Hepatocyte (in vitro differentiated cells): ENCODE measurements around the gene NDFIP2. TPM values are rescaled to one million over a fixed set of nuclear protein-coding genes. Genes with fewer than 3 reads are reported as not detected.

Experiments
- DNase-seq: peaks from one replicate; pipeline ENCODE4 v3.0.0-alpha.2; 2016; ENCODE audit warnings: low spot score
- H2AFZ ChIP-seq: fragments of 200-600 bp; sonication (generic); 2 replicates; pipeline ENCODE4 v1.6.0; 2016; ENCODE audit warnings: antibody characterized with exemption, mild to moderate bottlenecking
- H3K27ac ChIP-seq: fragments of 200-600 bp; sonication (generic); 2 replicates; pipeline ENCODE4 v1.5.1; 2016; ENCODE audit warnings: mild to moderate bottlenecking
- H3K27me3 ChIP-seq: fragments of 200-600 bp; sonication (generic); 2 replicates; pipeline ENCODE4 v1.6.1; 2016
- H3K36me3 ChIP-seq: fragments of 200-600 bp; sonication (generic); replicated peaks from 2 replicates; pipeline ENCODE4 v1.5.1; 2016; ENCODE audit warnings: low read depth; ENCODE audit not compliant: insufficient read depth
- H3K4me1 ChIP-seq: fragments of 200-600 bp; sonication (generic); 2 replicates; pipeline ENCODE4 v1.5.1; 2016; ENCODE audit warnings: mild to moderate bottlenecking, moderate library complexity; ENCODE audit not compliant: insufficient read depth
- H3K4me2 ChIP-seq: fragments of 200-600 bp; sonication (generic); 2 replicates; pipeline ENCODE4 v1.6.0; 2016
- H3K4me3 ChIP-seq: fragments of 200-600 bp; sonication (generic); 2 replicates; pipeline ENCODE4 v1.5.1; 2016; ENCODE audit warnings: mild to moderate bottlenecking
- H3K79me2 ChIP-seq: fragments of 200-600 bp; sonication (generic); 2 replicates; pipeline ENCODE4 v1.6.0; 2017; ENCODE audit warnings: mild to moderate bottlenecking
- H3K9me2 ChIP-seq: fragments of 200-600 bp; sonication (generic); replicated peaks from 2 replicates; pipeline ENCODE4 v1.6.0; 2017; ENCODE audit warnings: mild to moderate bottlenecking; ENCODE audit not compliant: insufficient read depth
- H3K9me3 ChIP-seq: fragments of 200-600 bp; sonication (generic); 2 replicates; pipeline ENCODE4 v1.5.1; 2016; ENCODE audit warnings: low read depth, mild to moderate bottlenecking
- H4K20me1 ChIP-seq: fragments of 200-600 bp; sonication (generic); 2 replicates; pipeline ENCODE4 v1.6.0; 2016; ENCODE audit warnings: mild to moderate bottlenecking; ENCODE audit not compliant: insufficient read depth, poor library complexity, severe bottlenecking
- EZH2 ChIP-seq: fragments of 200-600 bp; sonication (generic); IDR thresholded peaks from 2 replicates; pipeline ENCODE4 v1.6.1; 2016; ENCODE audit warnings: antibody characterized with exemption, mild to moderate bottlenecking, borderline replicate concordance
- EZH2phosphoT487 ChIP-seq: fragments of 200-600 bp; sonication (generic); IDR thresholded peaks from one replicate; pipeline ENCODE4 v1.6.1; 2018; ENCODE audit warnings: antibody characterized with exemption, mild to moderate bottlenecking, low read depth, moderate library complexity; ENCODE audit not compliant: unreplicated experiment, severe bottlenecking
- WGBS: methylation state at CpG from one replicate; pipeline ENCODE4 v1.1.6; 2016; ENCODE audit warnings: low lambda C conversion rate; ENCODE audit errors: missing lambda C conversion rate; 5-methylcytosine and 5-hydroxymethylcytosine counted together
- polyA plus RNA-seq: library from polyadenylated mRNA; unstranded; fragments of >200 nt; fragmentation: Nextera tagmentation; extraction: Ambion mirVana; gene quantifications from 2 replicates; pipeline ENCODE4 v1.2.1, GENCODE V29; 2016
- total RNA-seq: library from RNA; depleted of rRNA; stranded (reverse); fragments of >200 nt; gene quantifications from 2 replicates; pipeline ENCODE4 v1.2.3, GENCODE V29; 2014
- TF ChIP-seq, protein P1 (sequence below): fragments of 200-600 bp; sonication (generic); IDR thresholded peaks from 2 replicates; pipeline ENCODE4 v1.5.1; 2016; ENCODE audit warnings: antibody characterized with exemption, mild to moderate bottlenecking; ENCODE audit not compliant: poor library complexity

The NDFIP2 gene
- total and polyA plus RNA-seq, 2 experiments from 2014 or later = 54.4 to 80.2 TPM

DNA sequence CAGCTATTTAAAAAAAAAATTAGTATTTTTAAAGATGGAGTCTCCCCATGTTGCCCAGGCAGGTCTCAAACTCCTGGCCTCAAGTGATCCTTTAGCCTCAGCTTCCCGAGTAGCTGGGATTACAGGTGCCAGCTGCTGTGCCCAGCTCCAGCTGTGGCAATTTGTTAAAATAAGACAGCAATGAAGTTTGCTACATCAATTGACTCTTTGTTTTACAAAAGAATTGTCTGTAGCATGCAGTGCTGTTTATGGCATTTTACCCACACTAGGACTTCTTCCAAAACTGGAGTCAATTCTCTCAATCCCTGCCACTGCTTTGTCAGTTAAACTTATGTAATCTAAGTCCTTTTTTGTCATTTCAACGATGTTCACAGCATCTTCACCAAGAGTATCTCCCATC, 49.3 kb downstream of the NDFIP2 start:
- DNase-seq = no peak
- Histone ChIP-seq H3K9me2 (no peaks in the 10 kb centered on the region), H3K4me3 (no peak overlapping the region), H3K27me3 (no peaks in the 10 kb centered on the region), H3K4me1 (no peaks in the 10 kb centered on the region), H4K20me1 (peaks cover 3% of the 10 kb centered on the region), H2AFZ (no peak overlapping the region), H3K4me2 (no peak overlapping the region), H3K36me3 (no peaks in the 10 kb centered on the region), H3K79me2 (peaks cover 49% of the 10 kb centered on the region), H3K9me3 (no peaks in the 10 kb centered on the region), H3K27ac (no peak overlapping the region)
- TF ChIP-seq EZH2 = no peak
- WGBS = 93% methylated on average over 2 of the region's 2 CpGs

- Histone ChIP-seq H3K79me2 (peaks cover 43% of the 10 kb centered on the region), H3K9me3 (no peaks in the 10 kb centered on the region), H3K4me2 (no peak overlapping the region), H3K36me3 (no peaks in the 10 kb centered on the region), H3K9me2 (no peaks in the 10 kb centered on the region), H4K20me1 (peaks cover 3% of the 10 kb centered on the region), H3K27me3 (no peaks in the 10 kb centered on the region), H3K4me1 (no peaks in the 10 kb centered on the region), H3K27ac (no peak overlapping the region), H2AFZ (no peak overlapping the region), H3K4me3 (no peak overlapping the region)
- 97% methylated on average over 7 of the region's 7 CpGs for WGBS
- no peak for DNase-seq
- TF ChIP-seq EZH2phosphoT487 (no peak), EZH2 (no peak)
- TF ChIP-seq, protein P1, sequence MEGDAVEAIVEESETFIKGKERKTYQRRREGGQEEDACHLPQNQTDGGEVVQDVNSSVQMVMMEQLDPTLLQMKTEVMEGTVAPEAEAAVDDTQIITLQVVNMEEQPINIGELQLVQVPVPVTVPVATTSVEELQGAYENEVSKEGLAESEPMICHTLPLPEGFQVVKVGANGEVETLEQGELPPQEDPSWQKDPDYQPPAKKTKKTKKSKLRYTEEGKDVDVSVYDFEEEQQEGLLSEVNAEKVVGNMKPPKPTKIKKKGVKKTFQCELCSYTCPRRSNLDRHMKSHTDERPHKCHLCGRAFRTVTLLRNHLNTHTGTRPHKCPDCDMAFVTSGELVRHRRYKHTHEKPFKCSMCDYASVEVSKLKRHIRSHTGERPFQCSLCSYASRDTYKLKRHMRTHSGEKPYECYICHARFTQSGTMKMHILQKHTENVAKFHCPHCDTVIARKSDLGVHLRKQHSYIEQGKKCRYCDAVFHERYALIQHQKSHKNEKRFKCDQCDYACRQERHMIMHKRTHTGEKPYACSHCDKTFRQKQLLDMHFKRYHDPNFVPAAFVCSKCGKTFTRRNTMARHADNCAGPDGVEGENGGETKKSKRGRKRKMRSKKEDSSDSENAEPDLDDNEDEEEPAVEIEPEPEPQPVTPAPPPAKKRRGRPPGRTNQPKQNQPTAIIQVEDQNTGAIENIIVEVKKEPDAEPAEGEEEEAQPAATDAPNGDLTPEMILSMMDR = no peak
These were observed 50.7 kb downstream of the NDFIP2 start for GRCh38 chr13:79531542-79532254.

DNA sequence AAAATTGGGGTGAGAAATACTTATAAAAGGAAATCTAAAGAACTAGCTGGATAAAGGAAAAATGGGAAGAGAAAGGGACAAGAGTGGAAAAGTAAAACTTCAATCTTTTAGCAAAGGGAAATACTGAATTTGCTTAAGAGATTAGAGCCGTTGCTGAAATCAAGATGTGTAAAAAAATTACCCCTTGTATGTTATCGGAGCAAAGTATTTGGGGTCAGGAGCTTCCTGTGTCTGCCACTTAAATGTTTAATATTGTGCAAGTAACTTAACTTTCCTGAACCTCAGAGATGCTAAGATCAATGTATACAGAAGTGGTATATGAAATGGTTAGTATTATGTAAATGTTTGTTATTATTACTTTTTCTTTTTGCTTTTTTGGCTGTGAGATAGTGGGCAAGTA, 51.6 kb downstream of the NDFIP2 start:
- peaks cover 35% of the 10 kb centered on the region for H3K79me2 ChIP-seq
- no peaks in the 10 kb centered on the region for H3K27me3 ChIP-seq
- H3K36me3 ChIP-seq = no peaks in the 10 kb centered on the region
- H3K9me3 ChIP-seq = no peaks in the 10 kb centered on the region
- H4K20me1 ChIP-seq = peaks cover 3% of the 10 kb centered on the region
- no peaks in the 10 kb centered on the region for H3K9me2 ChIP-seq
- no peak overlapping the region for H2AFZ ChIP-seq
- 83% methylated on average over 2 of the region's 2 CpGs for WGBS
- H3K4me3 ChIP-seq = no peak overlapping the region
- no peak for DNase-seq
- TF ChIP-seq, protein P1 = no peak
- TF ChIP-seq EZH2 (no peak), EZH2phosphoT487 (no peak)
- no peak overlapping the region for H3K4me2 ChIP-seq
- no peak overlapping the region for H3K27ac ChIP-seq
- H3K4me1 ChIP-seq = no peaks in the 10 kb centered on the region

DNA sequence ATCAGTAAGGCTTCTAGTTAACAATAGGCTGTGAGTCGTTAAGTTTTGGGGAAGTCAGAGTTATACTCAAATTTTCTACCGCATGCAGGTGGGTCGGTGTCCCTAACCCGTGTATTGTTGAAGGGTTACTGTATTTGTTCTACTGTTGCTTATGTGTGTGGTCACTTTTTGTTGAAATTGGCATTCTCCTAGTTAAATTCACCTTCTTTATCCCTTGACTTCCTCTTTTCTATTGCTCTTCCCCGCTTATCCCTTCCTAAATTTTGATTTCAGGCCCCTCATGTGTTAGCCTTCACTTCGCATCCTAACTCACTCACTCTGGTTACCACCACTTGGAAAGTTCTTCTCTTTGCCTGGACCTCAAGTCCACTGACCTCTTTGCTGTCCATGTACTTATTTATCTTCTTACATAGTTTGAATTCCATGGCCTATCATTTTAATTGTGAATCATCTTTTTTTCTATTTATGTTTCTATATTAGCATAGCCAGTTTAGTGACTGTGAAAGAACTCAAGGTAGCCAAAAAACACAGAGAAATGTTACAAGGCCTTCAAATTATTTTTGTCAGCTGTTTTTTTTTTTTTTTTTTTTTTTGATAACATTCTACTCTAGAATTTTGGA, 52.9 kb downstream of the NDFIP2 start:
- Histone ChIP-seq H3K9me3 (no peaks in the 10 kb centered on the region), H4K20me1 (peaks cover 3% of the 10 kb centered on the region), H3K9me2 (no peaks in the 10 kb centered on the region), H3K36me3 (no peaks in the 10 kb centered on the region), H3K79me2 (peaks cover 30% of the 10 kb centered on the region), H3K27me3 (no peaks in the 10 kb centered on the region), H3K27ac (no peak overlapping the region), H2AFZ (no peak overlapping the region), H3K4me2 (no peak overlapping the region), H3K4me1 (no peaks in the 10 kb centered on the region), H3K4me3 (no peak overlapping the region)
- WGBS = 93% methylated on average over 6 of the region's 6 CpGs
- TF ChIP-seq, protein P1 = no peak
- TF ChIP-seq EZH2 (no peak), EZH2phosphoT487 (no peak)
- no peak for DNase-seq
